ENCODE results near the gene ATP2A3. TPM values are rescaled to one million over a fixed set of nuclear protein-coding genes. Genes with fewer than 3 reads are reported as not detected.

The ATP2A3 gene
- total RNA-seq, 1 experiment from 2014 or later, result 4.5 TPM

DNA sequence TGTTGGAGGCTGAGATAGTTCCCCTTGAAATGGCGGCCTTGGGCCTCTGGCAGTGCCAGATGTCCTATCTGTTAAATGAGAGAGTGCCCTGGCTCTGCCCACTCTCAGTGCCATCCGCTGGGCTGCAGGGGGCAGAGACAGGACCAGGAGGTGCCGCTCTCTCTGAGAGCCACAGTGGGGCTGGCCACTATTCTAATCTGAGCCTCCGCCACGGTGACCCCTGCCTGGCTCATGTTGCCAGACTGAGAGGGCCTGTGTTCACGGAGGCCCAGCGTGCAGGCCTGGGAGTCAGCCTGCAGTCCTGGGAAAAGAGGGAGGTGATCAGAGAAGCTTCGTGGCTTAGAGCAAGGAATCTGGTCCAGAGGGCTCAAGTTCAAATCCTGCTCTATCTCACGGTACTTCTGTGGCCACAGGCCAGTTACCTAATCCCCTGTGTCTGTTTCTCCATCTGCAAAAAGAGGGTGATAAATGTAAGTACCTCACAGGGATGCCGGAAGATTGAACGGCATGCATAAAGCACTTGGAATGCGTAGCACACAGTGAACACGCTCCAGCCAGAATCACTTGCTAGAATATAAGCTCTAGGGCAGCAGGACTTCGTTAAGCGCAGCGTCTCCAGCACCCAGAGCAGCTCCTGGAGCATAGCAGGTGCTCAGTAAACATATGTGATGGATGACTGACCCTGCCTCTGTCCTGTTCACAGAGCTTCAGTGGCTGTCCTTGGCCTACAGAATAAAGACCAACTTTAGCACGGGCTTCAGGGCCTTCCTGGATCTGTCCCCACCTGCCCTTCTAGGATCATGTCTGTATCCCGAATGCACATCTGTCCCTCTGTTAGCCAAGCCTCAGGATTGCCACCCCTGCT is 6.3 kb downstream of the ATP2A3 start:
- CTCF ChIA-PET, result no interaction called here
- Mint-ChIP-seq H3K36me3 (ENCODE audit: insufficient read depth, unreplicated experiment) (no peaks in the 10 kb centered on the region), H3K9me3 (ENCODE audit: low read depth, unreplicated experiment) (no peaks in the 10 kb centered on the region), H3K27me3 (ENCODE audit: unreplicated experiment) (peaks cover 6% of the 10 kb centered on the region), H3K27ac (ENCODE audit: unreplicated experiment) (no peak overlapping the region), H3K4me1 (ENCODE audit: low read depth, unreplicated experiment) (peaks cover 11% of the 10 kb centered on the region), H3K4me3 (ENCODE audit: low read depth, unreplicated experiment) (no peak overlapping the region)
- TF ChIP-seq, protein P1, sequence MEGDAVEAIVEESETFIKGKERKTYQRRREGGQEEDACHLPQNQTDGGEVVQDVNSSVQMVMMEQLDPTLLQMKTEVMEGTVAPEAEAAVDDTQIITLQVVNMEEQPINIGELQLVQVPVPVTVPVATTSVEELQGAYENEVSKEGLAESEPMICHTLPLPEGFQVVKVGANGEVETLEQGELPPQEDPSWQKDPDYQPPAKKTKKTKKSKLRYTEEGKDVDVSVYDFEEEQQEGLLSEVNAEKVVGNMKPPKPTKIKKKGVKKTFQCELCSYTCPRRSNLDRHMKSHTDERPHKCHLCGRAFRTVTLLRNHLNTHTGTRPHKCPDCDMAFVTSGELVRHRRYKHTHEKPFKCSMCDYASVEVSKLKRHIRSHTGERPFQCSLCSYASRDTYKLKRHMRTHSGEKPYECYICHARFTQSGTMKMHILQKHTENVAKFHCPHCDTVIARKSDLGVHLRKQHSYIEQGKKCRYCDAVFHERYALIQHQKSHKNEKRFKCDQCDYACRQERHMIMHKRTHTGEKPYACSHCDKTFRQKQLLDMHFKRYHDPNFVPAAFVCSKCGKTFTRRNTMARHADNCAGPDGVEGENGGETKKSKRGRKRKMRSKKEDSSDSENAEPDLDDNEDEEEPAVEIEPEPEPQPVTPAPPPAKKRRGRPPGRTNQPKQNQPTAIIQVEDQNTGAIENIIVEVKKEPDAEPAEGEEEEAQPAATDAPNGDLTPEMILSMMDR (IDR thresholded peaks at IDR 0.05; ENCODE audit: unreplicated experiment), result no peak
- no TSS peak for BruUV-seq (replicated peaks)
- no peak for DNase-seq
- intact Hi-C loops (cut with micrococcal nuclease; ENCODE audit: unreplicated experiment), result no loop called here

GRCh38 chr17:3956983-3957382 is 7.3 kb downstream of the ATP2A3 start:
- H3K36me3 Mint-ChIP-seq (ENCODE audit: insufficient read depth, unreplicated experiment), result no peaks in the 10 kb centered on the region
- intact Hi-C loops (cut with micrococcal nuclease; ENCODE audit: unreplicated experiment), result no loop called here
- peaks cover 11% of the 10 kb centered on the region for H3K4me1 Mint-ChIP-seq (ENCODE audit: low read depth, unreplicated experiment)
- TF ChIP-seq, protein P1 (IDR thresholded peaks at IDR 0.05; ENCODE audit: unreplicated experiment), result no peak
- H3K27ac Mint-ChIP-seq (ENCODE audit: unreplicated experiment), result no peak overlapping the region
- H3K9me3 Mint-ChIP-seq (ENCODE audit: low read depth, unreplicated experiment), result no peaks in the 10 kb centered on the region
- H3K27me3 Mint-ChIP-seq (ENCODE audit: unreplicated experiment), result no peaks in the 10 kb centered on the region
- no TSS peak for BruUV-seq (replicated peaks)
- H3K4me3 Mint-ChIP-seq (ENCODE audit: low read depth, unreplicated experiment), result no peak overlapping the region
- DNase-seq, result no peak
- CTCF ChIA-PET, result no interaction called here

DNA sequence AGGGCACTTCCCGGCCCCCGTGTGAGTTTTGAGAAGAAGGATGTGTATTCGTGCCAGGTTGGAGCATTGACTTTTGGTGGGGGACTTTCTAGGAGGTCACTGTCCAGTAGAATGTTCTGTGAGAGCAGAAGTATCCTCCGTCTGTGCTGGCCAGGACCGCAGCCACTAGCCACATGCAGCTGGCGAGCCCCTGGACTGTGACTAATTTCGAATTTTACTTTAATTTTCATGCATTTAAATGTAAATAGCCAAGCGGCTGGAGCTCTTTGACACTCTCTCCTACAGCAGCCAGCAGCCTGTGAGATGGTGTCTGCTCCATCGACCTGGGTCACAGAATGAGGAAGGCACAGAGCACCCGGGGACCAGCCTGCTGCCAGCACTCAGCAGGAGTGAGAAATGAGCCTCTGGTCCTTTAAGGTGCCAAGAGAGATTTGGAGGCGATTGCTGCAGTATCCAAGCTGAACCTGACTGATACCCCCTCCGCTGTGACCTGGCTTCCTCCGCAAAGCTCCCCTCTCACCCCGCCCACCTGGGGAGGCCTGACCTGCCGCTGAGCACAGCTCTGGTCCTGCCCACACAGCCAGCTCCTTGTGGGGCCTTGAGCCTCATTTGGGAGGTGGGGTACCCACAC is 7.8 kb downstream of the ATP2A3 start:
- intact Hi-C loops (cut with micrococcal nuclease; ENCODE audit: unreplicated experiment), result no loop called here
- no TSS peak for BruUV-seq (replicated peaks)
- Mint-ChIP-seq H3K9me3 (ENCODE audit: low read depth, unreplicated experiment) (no peaks in the 10 kb centered on the region), H3K4me3 (ENCODE audit: low read depth, unreplicated experiment) (no peak overlapping the region), H3K27ac (ENCODE audit: unreplicated experiment) (no peak overlapping the region), H3K4me1 (ENCODE audit: low read depth, unreplicated experiment) (peaks cover 11% of the 10 kb centered on the region), H3K36me3 (ENCODE audit: insufficient read depth, unreplicated experiment) (no peaks in the 10 kb centered on the region), H3K27me3 (ENCODE audit: unreplicated experiment) (no peaks in the 10 kb centered on the region)
- CTCF ChIA-PET, result no interaction called here
- TF ChIP-seq, protein P1 (IDR thresholded peaks at IDR 0.05; ENCODE audit: unreplicated experiment), result no peak
- DNase-seq, result no peak

GRCh38 chr17:3955673-3955988 is 8.6 kb downstream of the ATP2A3 start:
- no peak for DNase-seq
- intact Hi-C loops (cut with micrococcal nuclease; ENCODE audit: unreplicated experiment), result no loop called here
- CTCF ChIA-PET, result no interaction called here

More at GRCh38 chr17:3955673-3955988, 8.6 kb downstream of the ATP2A3 start:
- Mint-ChIP-seq H3K36me3 (ENCODE audit: insufficient read depth, unreplicated experiment) (no peaks in the 10 kb centered on the region), H3K27ac (ENCODE audit: unreplicated experiment) (no peak overlapping the region), H3K4me3 (ENCODE audit: low read depth, unreplicated experiment) (no peak overlapping the region), H3K4me1 (ENCODE audit: low read depth, unreplicated experiment) (peaks cover 11% of the 10 kb centered on the region), H3K9me3 (ENCODE audit: low read depth, unreplicated experiment) (no peaks in the 10 kb centered on the region), H3K27me3 (ENCODE audit: unreplicated experiment) (no peaks in the 10 kb centered on the region)
- BruUV-seq (replicated peaks), result no TSS peak
- TF ChIP-seq, protein P1 (IDR thresholded peaks at IDR 0.05; ENCODE audit: unreplicated experiment), result no peak
